Fibroblast of the aortic adventitia (primary cell): ENCODE measurements around the gene AKR1B1. TPM values are rescaled to one million over a fixed set of nuclear protein-coding genes. Genes with fewer than 3 reads are reported as not detected.

Source experiments
- DNase-seq: peaks from one replicate; pipeline ENCODE4 v3.0.0-alpha.2; 2010; ENCODE audit warnings: low read depth
- H3K4me3 ChIP-seq: 2 replicates; pipeline ENCODE4 v1.5.1; 2011; ENCODE audit warnings: low read depth, mild to moderate bottlenecking, control low read depth, low read length, moderate library complexity
- total RNA-seq: library from RNA; depleted of rRNA; stranded (reverse); fragments of >200 nt; gene quantifications from 2 replicates; pipeline ENCODE4 v1.2.3, GENCODE V29; 2012; ENCODE audit warnings: low replicate concordance
- TF ChIP-seq, protein P1 (sequence below): IDR thresholded peaks from 2 replicates; pipeline ENCODE4 v1.5.1; 2011; ENCODE audit warnings: mild to moderate bottlenecking, low read length, control low read depth, inconsistent platforms; ENCODE audit not compliant: insufficient read depth

The AKR1B1 gene
- total RNA-seq, 1 donor = 167 TPM

DNA sequence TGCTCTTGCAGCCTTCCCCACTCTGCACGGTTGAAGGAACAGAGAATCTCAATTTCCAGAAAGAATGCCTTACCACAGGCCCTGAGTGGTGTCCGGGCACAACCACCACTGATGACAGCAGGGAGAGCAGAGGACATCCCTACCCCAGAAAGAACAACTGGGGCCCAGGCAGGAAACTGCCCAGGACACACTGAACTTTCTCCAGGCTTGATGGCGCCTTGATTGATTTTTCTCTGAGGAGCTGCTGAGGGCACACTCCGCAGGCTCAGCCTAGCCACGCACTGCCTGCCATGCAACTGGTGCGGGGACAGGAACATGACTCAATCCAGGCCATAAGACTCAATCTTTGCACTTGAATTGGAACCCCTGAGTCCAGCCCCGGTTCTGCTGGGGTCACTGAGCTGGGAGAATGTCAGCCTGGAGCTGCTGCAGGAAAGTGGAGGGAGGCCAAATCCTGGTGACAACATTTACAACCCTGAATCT, 5.9 kb downstream of the AKR1B1 start:
- no peak overlapping the region for H3K4me3 ChIP-seq
- no peak for DNase-seq
- TF ChIP-seq, protein P1, sequence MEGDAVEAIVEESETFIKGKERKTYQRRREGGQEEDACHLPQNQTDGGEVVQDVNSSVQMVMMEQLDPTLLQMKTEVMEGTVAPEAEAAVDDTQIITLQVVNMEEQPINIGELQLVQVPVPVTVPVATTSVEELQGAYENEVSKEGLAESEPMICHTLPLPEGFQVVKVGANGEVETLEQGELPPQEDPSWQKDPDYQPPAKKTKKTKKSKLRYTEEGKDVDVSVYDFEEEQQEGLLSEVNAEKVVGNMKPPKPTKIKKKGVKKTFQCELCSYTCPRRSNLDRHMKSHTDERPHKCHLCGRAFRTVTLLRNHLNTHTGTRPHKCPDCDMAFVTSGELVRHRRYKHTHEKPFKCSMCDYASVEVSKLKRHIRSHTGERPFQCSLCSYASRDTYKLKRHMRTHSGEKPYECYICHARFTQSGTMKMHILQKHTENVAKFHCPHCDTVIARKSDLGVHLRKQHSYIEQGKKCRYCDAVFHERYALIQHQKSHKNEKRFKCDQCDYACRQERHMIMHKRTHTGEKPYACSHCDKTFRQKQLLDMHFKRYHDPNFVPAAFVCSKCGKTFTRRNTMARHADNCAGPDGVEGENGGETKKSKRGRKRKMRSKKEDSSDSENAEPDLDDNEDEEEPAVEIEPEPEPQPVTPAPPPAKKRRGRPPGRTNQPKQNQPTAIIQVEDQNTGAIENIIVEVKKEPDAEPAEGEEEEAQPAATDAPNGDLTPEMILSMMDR = no peak

DNA sequence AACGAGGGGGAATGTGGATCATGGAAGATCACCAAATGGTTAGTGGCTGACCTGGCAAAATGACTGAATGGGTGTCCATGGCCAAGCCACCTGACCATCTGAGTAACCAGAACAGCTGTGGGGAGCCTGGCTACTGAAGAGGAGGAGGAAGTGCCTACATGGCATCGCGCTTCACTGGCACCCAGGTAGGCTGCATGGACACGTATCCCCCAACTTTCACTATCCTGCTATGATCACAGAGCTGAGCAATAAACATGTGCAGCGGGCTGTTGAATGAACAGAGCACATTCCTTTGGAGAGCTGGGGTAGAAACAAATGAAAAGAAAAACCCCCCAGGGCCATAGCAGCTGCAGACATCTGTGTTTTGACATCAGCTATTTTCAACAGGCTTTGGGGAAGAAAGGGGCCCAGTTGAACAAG, 6.5 kb downstream of the AKR1B1 start:
- no peak for DNase-seq
- TF ChIP-seq, protein P1 = no peak
- no peak overlapping the region for H3K4me3 ChIP-seq

DNA sequence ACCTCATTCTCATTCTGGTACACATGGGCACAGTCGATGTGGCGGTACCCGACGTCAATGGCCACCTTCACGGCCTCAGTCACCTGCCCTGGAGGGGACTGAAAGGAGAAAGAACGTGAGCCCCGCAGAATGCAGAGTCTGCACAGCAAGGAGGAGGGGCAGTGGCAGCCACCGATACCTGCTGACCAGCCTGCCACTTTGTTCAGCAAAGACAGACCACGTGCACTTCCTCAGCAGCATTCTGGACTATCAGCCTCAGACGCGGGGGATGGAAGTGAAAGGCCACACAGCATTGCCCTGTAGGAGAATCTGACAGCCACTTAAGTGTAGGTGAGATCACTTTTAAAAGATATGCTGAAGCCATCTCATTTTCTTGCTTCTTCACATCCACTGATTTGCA, 7.2 kb downstream of the AKR1B1 start:
- H3K4me3 ChIP-seq = no peak overlapping the region
- TF ChIP-seq, protein P1 = no peak
- no peak for DNase-seq

DNA sequence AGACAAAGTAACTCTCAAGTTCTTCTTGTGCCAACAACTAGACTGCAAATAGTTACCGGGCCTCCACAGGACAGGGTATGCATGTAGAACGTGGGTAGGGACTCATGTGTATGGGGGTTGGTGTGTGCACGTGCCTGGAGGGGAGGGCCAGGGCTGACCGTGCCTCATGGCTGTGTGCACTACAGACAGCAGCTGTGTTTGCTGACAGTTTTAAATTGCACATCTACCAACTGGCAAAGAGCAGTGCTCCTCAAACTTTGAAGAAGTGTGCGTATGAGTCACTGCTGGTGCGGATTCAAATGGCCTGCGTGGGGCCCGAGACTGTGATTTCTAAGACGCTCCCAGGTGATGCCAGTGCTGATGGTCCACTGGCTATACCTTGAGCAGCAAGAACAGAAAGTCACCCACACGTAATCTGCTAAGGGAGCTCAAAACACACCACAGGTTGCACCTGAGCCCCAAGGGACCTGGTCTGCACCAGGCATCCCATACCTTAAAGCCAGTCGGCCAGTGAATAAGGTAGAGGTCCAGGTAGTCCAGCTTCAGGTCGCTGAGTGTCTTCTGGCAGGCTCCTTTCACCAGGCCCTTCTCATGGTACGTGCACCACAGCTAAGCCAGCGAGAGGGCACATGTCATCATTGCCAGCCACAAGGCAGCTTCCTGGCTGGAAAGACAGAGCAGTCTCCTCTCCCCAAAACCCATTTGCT, 8.5 kb downstream of the AKR1B1 start:
- no peak overlapping the region for H3K4me3 ChIP-seq
- DNase-seq = no peak
- TF ChIP-seq, protein P1 = no peak

DNA sequence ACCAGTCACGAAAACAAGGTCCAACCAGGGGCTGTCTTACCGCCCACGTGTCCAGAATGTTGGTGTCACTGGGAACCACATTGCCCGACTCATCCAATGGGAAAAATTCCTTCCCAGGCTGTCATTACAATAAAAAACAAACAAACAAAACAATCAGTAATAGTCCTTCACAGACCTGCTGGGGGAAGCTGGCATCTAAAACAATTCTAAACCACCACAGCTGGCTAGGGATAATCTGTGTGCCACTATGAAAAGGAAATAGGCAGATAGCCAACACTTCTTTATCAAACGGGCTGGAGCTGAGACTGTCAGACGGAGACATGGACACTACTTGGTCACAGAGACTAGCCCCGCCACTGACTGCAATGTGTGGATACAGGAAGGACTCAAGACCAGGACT, 9.2 kb downstream of the AKR1B1 start:
- H3K4me3 ChIP-seq = no peak overlapping the region
- DNase-seq = no peak
- TF ChIP-seq, protein P1 = no peak

DNA sequence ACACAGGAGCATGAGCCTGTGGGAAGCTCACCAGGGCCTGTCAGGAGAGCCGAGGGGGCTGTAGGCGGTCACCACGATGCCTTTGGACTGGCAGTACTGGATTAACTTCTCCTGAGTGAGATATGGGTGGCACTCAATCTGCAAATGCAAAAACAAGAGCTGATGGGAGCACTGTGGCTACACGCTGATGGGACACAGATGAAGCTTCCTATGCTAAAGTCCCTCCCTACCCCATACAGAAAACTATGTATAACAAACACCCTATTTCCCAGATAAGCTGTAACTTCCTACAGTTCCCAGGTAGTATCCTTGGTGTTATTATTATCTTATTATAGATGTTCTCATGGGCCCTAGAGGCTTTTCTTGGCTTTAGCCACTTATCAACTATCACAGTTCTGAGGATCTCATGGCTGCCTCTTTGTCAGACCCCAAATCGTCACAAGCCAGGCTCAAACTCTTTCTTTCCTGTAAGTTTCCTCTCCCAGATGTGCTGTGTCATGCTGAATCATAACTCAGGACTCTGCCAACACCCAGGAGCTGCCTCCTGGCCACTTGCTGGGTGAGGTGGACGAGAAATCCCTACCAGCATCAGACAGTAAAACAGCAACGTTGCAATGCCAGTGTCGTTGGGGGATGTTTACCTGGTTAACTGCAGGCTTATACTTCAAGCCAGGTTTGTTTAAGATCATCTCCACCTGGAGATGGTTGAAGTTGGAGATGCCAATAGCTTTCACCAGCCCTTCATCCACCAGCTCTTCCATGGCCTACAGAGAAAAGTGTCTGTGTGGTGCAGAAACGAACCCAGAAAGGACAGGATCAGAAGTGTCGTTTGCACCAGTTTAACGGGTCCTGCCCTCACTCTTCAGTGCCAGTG, 10.3 kb downstream of the AKR1B1 start:
- peak; percentile 94 for DNase-seq
- TF ChIP-seq, protein P1 = no peak
- no peak overlapping the region for H3K4me3 ChIP-seq
